ENCODE results near the gene RSPO1. TPM values are rescaled to one million over a fixed set of nuclear protein-coding genes. Genes with fewer than 3 reads are reported as not detected.

The RSPO1 gene
- total RNA-seq, 1 experiment from 2014 or later: 0.18 TPM

DNA sequence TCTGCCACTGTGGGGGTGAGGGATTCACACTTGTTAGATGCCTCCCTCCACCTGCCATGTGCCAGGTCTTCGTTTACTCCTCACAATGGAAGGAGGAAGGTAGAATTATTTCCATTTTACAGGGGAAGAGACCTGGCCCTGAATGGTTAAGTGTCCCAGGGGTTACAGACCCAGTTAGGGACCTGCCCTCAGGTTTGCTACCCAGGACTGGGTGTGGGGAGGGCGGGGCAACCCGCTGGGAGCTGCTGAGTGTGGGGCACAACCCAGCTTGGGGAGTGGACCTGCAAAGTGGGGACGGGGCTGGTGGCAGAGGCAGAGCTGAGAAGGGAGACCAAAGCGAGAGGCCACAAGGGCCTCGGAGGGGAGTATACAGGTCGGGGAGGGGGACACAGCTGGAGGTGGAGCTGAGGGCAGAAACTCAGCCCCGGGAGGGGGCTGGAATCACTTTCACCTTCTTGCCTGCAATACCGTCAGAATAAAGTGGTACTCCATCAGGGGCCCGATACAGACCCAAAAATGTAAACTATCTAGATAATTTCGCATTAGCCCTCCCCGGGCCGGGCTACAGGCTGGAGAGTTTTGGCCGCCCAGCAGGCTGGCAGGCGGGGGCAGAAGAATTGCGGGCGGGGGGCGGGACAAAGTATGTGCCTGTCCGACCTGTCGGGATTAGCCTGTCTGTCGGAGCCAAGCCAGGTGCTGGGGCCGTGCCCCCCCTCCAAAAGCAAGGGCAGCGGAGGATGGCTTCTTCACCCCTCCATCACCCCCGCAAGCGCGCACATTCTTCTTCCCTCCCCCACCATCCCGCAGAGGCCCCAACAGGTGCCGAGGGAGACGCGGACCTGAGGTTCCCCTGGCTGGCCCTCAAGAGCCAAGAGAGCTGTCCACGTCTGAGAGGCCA, 1.4 kb downstream of the RSPO1 start:
- TF ChIP-seq SIN3A (IDR thresholded peaks at IDR 0.05; ENCODE audit: borderline replicate concordance, insufficient read depth, low read depth, low read length): no peak
- no peak for TF ChIP-seq TCF7L2 (IDR thresholded peaks at IDR 0.05; ENCODE audit: low read depth, low read length)
- TF ChIP-seq, protein P1, sequence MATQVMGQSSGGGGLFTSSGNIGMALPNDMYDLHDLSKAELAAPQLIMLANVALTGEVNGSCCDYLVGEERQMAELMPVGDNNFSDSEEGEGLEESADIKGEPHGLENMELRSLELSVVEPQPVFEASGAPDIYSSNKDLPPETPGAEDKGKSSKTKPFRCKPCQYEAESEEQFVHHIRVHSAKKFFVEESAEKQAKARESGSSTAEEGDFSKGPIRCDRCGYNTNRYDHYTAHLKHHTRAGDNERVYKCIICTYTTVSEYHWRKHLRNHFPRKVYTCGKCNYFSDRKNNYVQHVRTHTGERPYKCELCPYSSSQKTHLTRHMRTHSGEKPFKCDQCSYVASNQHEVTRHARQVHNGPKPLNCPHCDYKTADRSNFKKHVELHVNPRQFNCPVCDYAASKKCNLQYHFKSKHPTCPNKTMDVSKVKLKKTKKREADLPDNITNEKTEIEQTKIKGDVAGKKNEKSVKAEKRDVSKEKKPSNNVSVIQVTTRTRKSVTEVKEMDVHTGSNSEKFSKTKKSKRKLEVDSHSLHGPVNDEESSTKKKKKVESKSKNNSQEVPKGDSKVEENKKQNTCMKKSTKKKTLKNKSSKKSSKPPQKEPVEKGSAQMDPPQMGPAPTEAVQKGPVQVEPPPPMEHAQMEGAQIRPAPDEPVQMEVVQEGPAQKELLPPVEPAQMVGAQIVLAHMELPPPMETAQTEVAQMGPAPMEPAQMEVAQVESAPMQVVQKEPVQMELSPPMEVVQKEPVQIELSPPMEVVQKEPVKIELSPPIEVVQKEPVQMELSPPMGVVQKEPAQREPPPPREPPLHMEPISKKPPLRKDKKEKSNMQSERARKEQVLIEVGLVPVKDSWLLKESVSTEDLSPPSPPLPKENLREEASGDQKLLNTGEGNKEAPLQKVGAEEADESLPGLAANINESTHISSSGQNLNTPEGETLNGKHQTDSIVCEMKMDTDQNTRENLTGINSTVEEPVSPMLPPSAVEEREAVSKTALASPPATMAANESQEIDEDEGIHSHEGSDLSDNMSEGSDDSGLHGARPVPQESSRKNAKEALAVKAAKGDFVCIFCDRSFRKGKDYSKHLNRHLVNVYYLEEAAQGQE (IDR thresholded peaks at IDR 0.05; ENCODE audit: insufficient read depth in 1 of 2, low read depth in 2 of 2, low read length in 1 of 2): no peak
- no peak for TF ChIP-seq POLR2AphosphoS5 (IDR thresholded peaks at IDR 0.05; ENCODE audit: low read depth, low read length)
- TF ChIP-seq, protein P2, sequence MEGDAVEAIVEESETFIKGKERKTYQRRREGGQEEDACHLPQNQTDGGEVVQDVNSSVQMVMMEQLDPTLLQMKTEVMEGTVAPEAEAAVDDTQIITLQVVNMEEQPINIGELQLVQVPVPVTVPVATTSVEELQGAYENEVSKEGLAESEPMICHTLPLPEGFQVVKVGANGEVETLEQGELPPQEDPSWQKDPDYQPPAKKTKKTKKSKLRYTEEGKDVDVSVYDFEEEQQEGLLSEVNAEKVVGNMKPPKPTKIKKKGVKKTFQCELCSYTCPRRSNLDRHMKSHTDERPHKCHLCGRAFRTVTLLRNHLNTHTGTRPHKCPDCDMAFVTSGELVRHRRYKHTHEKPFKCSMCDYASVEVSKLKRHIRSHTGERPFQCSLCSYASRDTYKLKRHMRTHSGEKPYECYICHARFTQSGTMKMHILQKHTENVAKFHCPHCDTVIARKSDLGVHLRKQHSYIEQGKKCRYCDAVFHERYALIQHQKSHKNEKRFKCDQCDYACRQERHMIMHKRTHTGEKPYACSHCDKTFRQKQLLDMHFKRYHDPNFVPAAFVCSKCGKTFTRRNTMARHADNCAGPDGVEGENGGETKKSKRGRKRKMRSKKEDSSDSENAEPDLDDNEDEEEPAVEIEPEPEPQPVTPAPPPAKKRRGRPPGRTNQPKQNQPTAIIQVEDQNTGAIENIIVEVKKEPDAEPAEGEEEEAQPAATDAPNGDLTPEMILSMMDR (IDR thresholded peaks at IDR 0.05): no peak
- CTCF ChIA-PET: interaction anchor here (0.6 kb wide), 1 partner anchor 42 kb away, joined by 7 read pairs; no protein-coding TSS in a partner anchor
- no peak overlapping the region for H3K27ac ChIP-seq (ENCODE audit: low read length)
- DNase-seq (ENCODE audit: low read depth, low spot score): no peak
- POLR2A ChIA-PET: no interaction called here
- no peak for ATAC-seq
- no peaks in the 10 kb centered on the region for H3K36me3 ChIP-seq (ENCODE audit: control insufficient read depth, insufficient read depth, low read length)
- H3K27me3 ChIP-seq (ENCODE audit: control insufficient read depth, insufficient read depth, low read length): peaks cover 40% of the 10 kb centered on the region
- in situ Hi-C loops (cut with HindIII; ENCODE audit: low pct_unique_long_range_greater_than_20kb, low sequenced_read_pairs): no loop called here
- BruUV-seq (replicated peaks): no TSS peak
- no peaks in the 10 kb centered on the region; the same call in 1 of the 2 replicates for H3K4me1 ChIP-seq (ENCODE audit: control insufficient read depth, insufficient read depth, low read length)
- no peaks in the 10 kb centered on the region for H3K9me3 ChIP-seq (ENCODE audit: control insufficient read depth, insufficient read depth, low read depth, low read length)
- intact Hi-C loops (cut with micrococcal nuclease; ENCODE audit: unreplicated experiment): no loop called here
- no peak overlapping the region for H3K4me3 ChIP-seq (ENCODE audit: low read depth in 2 of 2, low read length in 2 of 2)

DNA sequence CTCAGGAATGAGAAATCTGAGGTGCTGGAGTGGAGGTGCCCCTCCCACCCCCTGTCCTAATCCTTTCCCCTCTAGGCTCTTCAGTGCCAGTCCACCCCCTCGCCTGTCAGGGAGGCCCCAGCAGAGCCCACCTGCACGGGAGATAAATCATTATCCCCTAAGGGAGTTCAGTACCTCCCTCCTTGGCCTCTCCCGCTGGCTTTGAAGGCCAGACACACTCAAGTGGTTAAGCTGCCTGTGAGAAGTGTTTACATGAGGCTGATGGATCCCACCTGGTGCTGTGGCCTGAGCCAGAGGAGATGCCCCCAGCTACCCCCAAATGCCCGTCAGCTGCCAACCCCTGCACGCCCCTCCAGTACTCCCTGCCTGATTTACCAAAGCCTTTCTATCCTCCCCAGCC, 3.7 kb downstream of the RSPO1 start:
- H3K36me3 ChIP-seq (ENCODE audit: control insufficient read depth, insufficient read depth, low read length): no peaks in the 10 kb centered on the region
- no peak overlapping the region for H3K4me3 ChIP-seq (ENCODE audit: low read depth in 2 of 2, low read length in 2 of 2)
- ATAC-seq: no peak
- POLR2A ChIA-PET: no interaction called here
- in situ Hi-C loops (cut with HindIII; ENCODE audit: low pct_unique_long_range_greater_than_20kb, low sequenced_read_pairs): no loop called here
- no peak overlapping the region for H3K27ac ChIP-seq (ENCODE audit: low read length)
- no peak for DNase-seq (ENCODE audit: low read depth, low spot score)
- intact Hi-C loops (cut with micrococcal nuclease; ENCODE audit: unreplicated experiment): no loop called here
- H3K27me3 ChIP-seq (ENCODE audit: control insufficient read depth, insufficient read depth, low read length): peaks cover 34% of the 10 kb centered on the region
- BruUV-seq (replicated peaks): no TSS peak
- CTCF ChIA-PET: no interaction called here
- H3K4me1 ChIP-seq (ENCODE audit: control insufficient read depth, insufficient read depth, low read length): no peaks in the 10 kb centered on the region; the same call in 1 of the 2 replicates
- TF ChIP-seq SIN3A (IDR thresholded peaks at IDR 0.05; ENCODE audit: borderline replicate concordance, insufficient read depth, low read depth, low read length) (no peak), TCF7L2 (IDR thresholded peaks at IDR 0.05; ENCODE audit: low read depth, low read length) (no peak), POLR2AphosphoS5 (IDR thresholded peaks at IDR 0.05; ENCODE audit: low read depth, low read length) (no peak)
- TF ChIP-seq, protein P1 (IDR thresholded peaks at IDR 0.05; ENCODE audit: insufficient read depth in 1 of 2, low read depth in 2 of 2, low read length in 1 of 2): no peak
- TF ChIP-seq, protein P2 (IDR thresholded peaks at IDR 0.05): no peak
- no peaks in the 10 kb centered on the region for H3K9me3 ChIP-seq (ENCODE audit: control insufficient read depth, insufficient read depth, low read depth, low read length)

All from Panc1 (cell line).